HCT116 (cell line): Measurements from ENCODE around the gene FAR2. TPM values are rescaled to one million over a fixed set of nuclear protein-coding genes. Genes with fewer than 3 reads are reported as not detected.

Experiments used
- ATAC-seq: fragments of 200-7000 bp; cut with Tn5 transposase; 2 replicates; pipeline ENCODE4 v1.9.1; 2020; ENCODE audit warnings: mild to moderate bottlenecking, moderate library complexity
- BruUV-seq: library from RNA; stranded (reverse); fragments of 400-500 nt; replicated peaks from 2 replicates; lab custom pipeline; 2021; lab: Mats Ljungman, UMichigan
- CTCF ChIA-PET: fragments of 300-600 bp; sonication (Branson Sonifier 250); formaldehyde crosslinking; loops from one replicate; lab custom pipeline; 2021; ENCODE audit warnings: antibody characterized with exemption; lab: Charles Lee
- POLR2A ChIA-PET: fragments of 300-600, 350-600 bp; sonication (Branson Sonifier 250); formaldehyde crosslinking; loops from one replicate; lab custom pipeline; 2021; ENCODE audit warnings: antibody characterized with exemption; lab: Charles Lee
- RAD21 ChIA-PET, 2 experiments: fragments of 300-600 bp; sonication (Branson Sonifier 250); formaldehyde crosslinking; loops; one replicate each; lab custom pipeline; 2023; ENCODE audit warnings: low total read pairs in 2 of 2; ENCODE audit not compliant: uncharacterized antibody in 2 of 2, unreplicated experiment in 2 of 2, low non-redundant PET in 1 of 2; lab: Charles Lee
- DNase-seq: peaks from one replicate; pipeline ENCODE4 v3.0.0-alpha.2; 2010; ENCODE audit warnings: low read depth, low spot score
- H2AFZ ChIP-seq: fragments of 200-600 bp; shearing (Covaris generic), sonication (generic); 2 replicates; pipeline ENCODE4 v1.6.1; 2017; ENCODE audit warnings: low read depth, mixed run types, mixed read lengths, antibody characterized with exemption, low read length; ENCODE audit not compliant: poor library complexity, severe bottlenecking
- H3K27ac ChIP-seq: 2 replicates; pipeline ENCODE4 v1.5.1; 2012; ENCODE audit warnings: low read depth, low read length
- H3K27me3 ChIP-seq: fragments of 200-600 bp; sonication (generic); 2 replicates; pipeline ENCODE4 v1.6.1; 2016; ENCODE audit warnings: mixed run types, low read length, mixed read lengths; ENCODE audit not compliant: insufficient read depth
- H3K36me3 ChIP-seq, 2 experiments: fragments of 200-500 bp in 1 of 2; fragments of 200-600 bp in 1 of 2; sonication (Bioruptor generic) in 1 of 2; sonication (generic) in 1 of 2; 2 replicates each; pipeline versions ENCODE4 v1.5.1 to v1.6.1; 2014 to 2016; ENCODE audit warnings: low read length in 2 of 2, inconsistent platforms in 1 of 2, mixed read lengths in 1 of 2, mixed run types in 1 of 2; ENCODE audit not compliant: insufficient read depth in 2 of 2, control insufficient read depth in 1 of 2
- H3K4me1 ChIP-seq, 2 experiments: fragments of 200-600 bp in 1 of 2; sonication (generic) in 1 of 2; 2 replicates each; pipeline versions ENCODE4 v1.5.1 to v1.6.1; 2012 to 2017; ENCODE audit warnings: low read length in 2 of 2, inconsistent platforms in 1 of 2, mild to moderate bottlenecking in 1 of 2, mixed read lengths in 1 of 2, mixed run types in 1 of 2, moderate library complexity in 1 of 2; ENCODE audit not compliant: insufficient read depth in 2 of 2, control insufficient read depth in 1 of 2
- H3K4me2 ChIP-seq: fragments of 200-600 bp; sonication (generic); 2 replicates; pipeline ENCODE4 v1.6.1; 2017; ENCODE audit warnings: mixed run types, low read length, mixed read lengths
- H3K4me3 ChIP-seq, 2 experiments: fragments of 200-600 bp in 1 of 2; sonication (generic) in 1 of 2; replicated peaks in 1 of 2; 2 replicates each; pipeline ENCODE4 v1.5.1; 2011 to 2016; ENCODE audit warnings: low read length in 2 of 2, control low read depth in 1 of 2, low read depth in 1 of 2, mild to moderate bottlenecking in 1 of 2, mixed read lengths in 1 of 2, mixed run types in 1 of 2
- H3K79me2 ChIP-seq: fragments of 200-600 bp; sonication (generic); 2 replicates; pipeline ENCODE4 v1.6.1; 2017; ENCODE audit warnings: mild to moderate bottlenecking, mixed run types, low read length, moderate library complexity, mixed read lengths; ENCODE audit not compliant: insufficient read depth
- H3K9ac ChIP-seq: fragments of 200-600 bp; sonication (generic); 2 replicates; pipeline ENCODE4 v1.6.1; 2016; ENCODE audit warnings: low read length, mixed read lengths
- H3K9me2 ChIP-seq: fragments of 200-600 bp; sonication (generic), shearing (Covaris generic); 2 replicates; pipeline ENCODE4 v1.6.1; 2017; ENCODE audit warnings: mixed run types, mild to moderate bottlenecking, moderate library complexity; ENCODE audit not compliant: insufficient read depth
- H3K9me3 ChIP-seq, 2 experiments: fragments of 200-500 bp in 1 of 2; fragments of 200-600 bp in 1 of 2; sonication (Bioruptor generic) in 1 of 2; sonication (generic) in 1 of 2; 2 replicates each; pipeline ENCODE4 v1.6.1; 2014 to 2017; ENCODE audit warnings: low read length in 2 of 2, mixed read lengths in 2 of 2, inconsistent platforms in 1 of 2, low read depth in 1 of 2, mild to moderate bottlenecking in 1 of 2, mixed run types in 1 of 2, moderate library complexity in 1 of 2; ENCODE audit not compliant: control insufficient read depth in 1 of 2, insufficient read depth in 1 of 2
- H4K20me1 ChIP-seq: fragments of 200-600 bp; sonication (generic), shearing (Covaris generic); 2 replicates; pipeline ENCODE4 v1.6.1; 2017; ENCODE audit warnings: mixed run types, mild to moderate bottlenecking, moderate library complexity; ENCODE audit not compliant: insufficient read depth
- CBX3 ChIP-seq: IDR thresholded peaks from 2 replicates; pipeline ENCODE4 v1.6.1; 2012; ENCODE audit warnings: low read depth
- CEBPB ChIP-seq: IDR thresholded peaks from 2 replicates; pipeline ENCODE4 v1.6.1; 2012; ENCODE audit warnings: low read depth
- EGR1 ChIP-seq: IDR thresholded peaks from 2 replicates; pipeline ENCODE4 v1.6.1; 2012; ENCODE audit warnings: low read depth
- ELF1 ChIP-seq: IDR thresholded peaks from 2 replicates; pipeline ENCODE4 v1.6.1; 2012; ENCODE audit warnings: low read depth, borderline replicate concordance
- EZH2 ChIP-seq: fragments of 200-600 bp; sonication (generic); IDR thresholded peaks from 2 replicates; pipeline ENCODE4 v1.6.1; 2017; ENCODE audit warnings: antibody characterized with exemption, mixed run types
- EZH2phosphoT487 ChIP-seq: fragments of 200-600 bp; IDR thresholded peaks from 2 replicates; pipeline ENCODE4 v1.6.1; 2018; ENCODE audit warnings: antibody characterized with exemption, borderline replicate concordance
- FOSL1 ChIP-seq: IDR thresholded peaks from 2 replicates; pipeline ENCODE4 v1.6.1; 2012; ENCODE audit warnings: low read depth
- JUND ChIP-seq: IDR thresholded peaks from 2 replicates; pipeline ENCODE4 v1.6.1; 2012
- MAX ChIP-seq: IDR thresholded peaks from 2 replicates; pipeline ENCODE4 v1.6.1; 2012
- POLR2A ChIP-seq: IDR thresholded peaks from 2 replicates; pipeline ENCODE4 v1.7.0; 2011; ENCODE audit warnings: borderline replicate concordance; ENCODE audit not compliant: insufficient read depth, insufficient read length; ENCODE audit errors: extremely low read depth
- POLR2AphosphoS5 ChIP-seq: IDR thresholded peaks from 2 replicates; pipeline ENCODE4 v1.6.1; 2011; ENCODE audit warnings: mild to moderate bottlenecking, low read depth, low read length, moderate library complexity
- RAD21 ChIP-seq: IDR thresholded peaks from 2 replicates; pipeline ENCODE4 v1.6.1; 2012; ENCODE audit warnings: low read depth, mild to moderate bottlenecking
- SIN3A ChIP-seq: IDR thresholded peaks from 2 replicates; pipeline ENCODE4 v1.6.1; 2012; ENCODE audit warnings: low read depth
- SP1 ChIP-seq: IDR thresholded peaks from 2 replicates; pipeline ENCODE4 v1.6.1; 2012; ENCODE audit warnings: low read depth
- ZBTB33 ChIP-seq: IDR thresholded peaks from 2 replicates; pipeline ENCODE4 v1.6.1; 2011; ENCODE audit warnings: mild to moderate bottlenecking, low read length, moderate library complexity; ENCODE audit not compliant: insufficient replicate concordance; ENCODE audit errors: extremely low read depth
- ZNF274 ChIP-seq: fragments of 200-500 bp; sonication (Bioruptor generic); IDR thresholded peaks from 2 replicates; pipeline ENCODE4 v1.6.1; 2014; ENCODE audit warnings: mild to moderate bottlenecking, low read depth, low read length, inconsistent platforms
- intact Hi-C: fragments of 100-400 bp; cut with micrococcal nuclease; formaldehyde crosslinking; loops from 2 replicates; pipeline ENCODE4 v1.10.0; 2022
- total RNA-seq: library from RNA; stranded (reverse); gene quantifications from one replicate; pipeline ENCODE4 v1.2.1, GENCODE V29; 2021; ENCODE audit not compliant: unreplicated experiment

FAR2 gene
- total RNA-seq, 1 experiment from 2014 or later: 9.7 TPM

- no peak for ATAC-seq
These were observed 184.1 kb downstream of the FAR2 start for GRCh38 chr12:29333178-29333577.

GRCh38 chr12:29334937-29335336, 185.9 kb downstream of the FAR2 start:
- no peak for ATAC-seq
- Histone ChIP-seq H3K79me2 (no peaks in the 10 kb centered on the region), H3K4me2 (no peak overlapping the region), H3K4me1 (no peaks in the 10 kb centered on the region), H3K9me2 (no peaks in the 10 kb centered on the region), H3K27me3 (no peaks in the 10 kb centered on the region), H3K36me3 (no peaks in the 10 kb centered on the region), H3K27ac (no peak overlapping the region), H2AFZ (no peak overlapping the region), H4K20me1 (no peaks in the 10 kb centered on the region), H3K9me3 (no peaks in the 10 kb centered on the region), H3K4me3 (no peak overlapping the region), H3K9ac (no peak overlapping the region)
- no peak for DNase-seq
- RAD21 ChIA-PET: no interaction called here
- TF ChIP-seq EZH2phosphoT487 (no peak), ZBTB33 (no peak), CBX3 (no peak), FOSL1 (no peak), EGR1 (no peak), SP1 (no peak), RAD21 (no peak), POLR2A (no peak), POLR2AphosphoS5 (no peak)
- CTCF ChIA-PET: no interaction called here
- intact Hi-C loops: no loop called here
- no TSS peak for BruUV-seq
- POLR2A ChIA-PET: no interaction called here

More at GRCh38 chr12:29333178-29333577, 184.1 kb downstream of the FAR2 start:
- Histone ChIP-seq H3K27me3 (no peaks in the 10 kb centered on the region), H3K79me2 (no peaks in the 10 kb centered on the region), H4K20me1 (no peaks in the 10 kb centered on the region), H3K9me3 (no peaks in the 10 kb centered on the region), H2AFZ (no peak overlapping the region), H3K9me2 (no peaks in the 10 kb centered on the region), H3K27ac (no peak overlapping the region), H3K4me1 (no peaks in the 10 kb centered on the region), H3K9ac (no peak overlapping the region), H3K4me2 (no peak overlapping the region), H3K36me3 (no peaks in the 10 kb centered on the region), H3K4me3 (no peak overlapping the region)
- intact Hi-C loops: no loop called here
- BruUV-seq: no TSS peak
- ChIA-PET CTCF (no interaction called here), POLR2A (no interaction called here), RAD21 (no interaction called here)
- TF ChIP-seq CEBPB (no peak), EZH2 (no peak), SIN3A (no peak), MAX (no peak), ZNF274 (no peak), EGR1 (no peak), ELF1 (no peak), JUND (no peak)
- no peak for DNase-seq
